GM10266 (cell line): ENCODE data around the gene SYCE1.

Experiments
- DNase-seq: peaks from one replicate; pipeline ENCODE4 v3.0.0; 2012; ENCODE audit errors: extremely low spot score
- TF ChIP-seq, protein P1 (sequence below): IDR thresholded peaks from 2 replicates; pipeline ENCODE4 v1.5.1; 2012; ENCODE audit warnings: mild to moderate bottlenecking, low read depth; ENCODE audit not compliant: control insufficient read depth, insufficient read depth; ENCODE audit errors: missing control alignments

SYCE1 gene

DNA sequence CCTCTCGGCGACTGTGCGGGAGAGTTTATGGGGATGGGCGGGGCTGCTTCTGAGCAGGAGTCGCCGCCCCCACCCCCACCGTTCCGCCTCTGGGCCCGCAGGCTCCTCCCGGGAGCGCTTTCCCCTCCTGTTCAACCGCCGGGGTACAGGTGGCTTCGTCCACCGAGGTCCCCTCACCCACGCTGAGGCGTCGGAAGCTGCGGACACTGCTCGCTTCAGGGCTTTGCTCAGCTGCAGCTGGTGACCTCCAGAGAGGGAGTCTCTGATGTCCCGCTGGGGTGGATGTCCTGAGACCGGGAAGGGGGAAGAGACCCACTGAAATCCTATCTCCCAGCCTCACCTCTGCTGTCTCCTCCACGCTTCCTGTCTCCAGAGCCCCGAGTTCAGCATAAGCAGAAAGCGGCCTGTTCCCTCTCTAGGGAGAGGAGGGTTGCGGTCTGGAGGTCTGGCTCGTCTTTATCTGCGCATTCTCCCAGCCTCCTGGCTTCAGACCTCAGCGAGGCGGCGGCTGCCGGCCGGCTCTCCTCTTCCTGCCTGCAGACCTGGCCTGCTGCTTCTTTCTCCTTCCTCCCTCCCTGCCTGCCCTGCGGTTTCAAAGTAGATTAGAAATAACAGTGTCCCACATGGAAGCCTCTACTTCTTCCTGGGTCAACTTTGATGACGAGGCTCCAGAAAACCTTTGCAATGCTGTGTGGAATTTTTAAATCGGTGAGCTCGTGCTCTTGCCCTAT lies 36.4 kb downstream of the SYCE1 start:
- no peak for DNase-seq
- TF ChIP-seq, protein P1, sequence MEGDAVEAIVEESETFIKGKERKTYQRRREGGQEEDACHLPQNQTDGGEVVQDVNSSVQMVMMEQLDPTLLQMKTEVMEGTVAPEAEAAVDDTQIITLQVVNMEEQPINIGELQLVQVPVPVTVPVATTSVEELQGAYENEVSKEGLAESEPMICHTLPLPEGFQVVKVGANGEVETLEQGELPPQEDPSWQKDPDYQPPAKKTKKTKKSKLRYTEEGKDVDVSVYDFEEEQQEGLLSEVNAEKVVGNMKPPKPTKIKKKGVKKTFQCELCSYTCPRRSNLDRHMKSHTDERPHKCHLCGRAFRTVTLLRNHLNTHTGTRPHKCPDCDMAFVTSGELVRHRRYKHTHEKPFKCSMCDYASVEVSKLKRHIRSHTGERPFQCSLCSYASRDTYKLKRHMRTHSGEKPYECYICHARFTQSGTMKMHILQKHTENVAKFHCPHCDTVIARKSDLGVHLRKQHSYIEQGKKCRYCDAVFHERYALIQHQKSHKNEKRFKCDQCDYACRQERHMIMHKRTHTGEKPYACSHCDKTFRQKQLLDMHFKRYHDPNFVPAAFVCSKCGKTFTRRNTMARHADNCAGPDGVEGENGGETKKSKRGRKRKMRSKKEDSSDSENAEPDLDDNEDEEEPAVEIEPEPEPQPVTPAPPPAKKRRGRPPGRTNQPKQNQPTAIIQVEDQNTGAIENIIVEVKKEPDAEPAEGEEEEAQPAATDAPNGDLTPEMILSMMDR: no peak

DNA sequence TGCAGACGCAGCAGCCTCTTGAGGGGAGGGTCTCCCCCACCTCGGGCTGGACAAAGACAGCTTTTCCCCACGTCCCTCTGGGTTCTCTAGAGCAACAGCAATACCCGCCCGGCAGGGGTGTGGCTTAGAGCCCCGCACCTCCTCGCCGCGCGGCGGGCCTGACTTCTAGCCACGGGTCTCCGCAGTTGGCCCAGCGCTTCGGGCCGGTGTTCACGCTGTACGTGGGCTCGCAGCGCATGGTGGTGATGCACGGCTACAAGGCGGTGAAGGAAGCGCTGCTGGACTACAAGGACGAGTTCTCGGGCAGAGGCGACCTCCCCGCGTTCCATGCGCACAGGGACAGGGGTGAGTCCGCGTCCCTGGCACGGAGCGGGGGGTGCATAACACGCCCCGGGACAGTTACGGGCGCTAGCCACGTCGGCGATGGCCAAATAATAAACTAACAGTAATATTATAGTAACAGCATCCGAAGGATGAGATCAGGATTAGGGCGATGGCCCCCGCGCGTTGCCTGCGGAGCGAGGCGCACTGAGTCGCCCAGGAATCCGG lies 37.0 kb downstream of the SYCE1 start:
- DNase-seq: no peak

DNA sequence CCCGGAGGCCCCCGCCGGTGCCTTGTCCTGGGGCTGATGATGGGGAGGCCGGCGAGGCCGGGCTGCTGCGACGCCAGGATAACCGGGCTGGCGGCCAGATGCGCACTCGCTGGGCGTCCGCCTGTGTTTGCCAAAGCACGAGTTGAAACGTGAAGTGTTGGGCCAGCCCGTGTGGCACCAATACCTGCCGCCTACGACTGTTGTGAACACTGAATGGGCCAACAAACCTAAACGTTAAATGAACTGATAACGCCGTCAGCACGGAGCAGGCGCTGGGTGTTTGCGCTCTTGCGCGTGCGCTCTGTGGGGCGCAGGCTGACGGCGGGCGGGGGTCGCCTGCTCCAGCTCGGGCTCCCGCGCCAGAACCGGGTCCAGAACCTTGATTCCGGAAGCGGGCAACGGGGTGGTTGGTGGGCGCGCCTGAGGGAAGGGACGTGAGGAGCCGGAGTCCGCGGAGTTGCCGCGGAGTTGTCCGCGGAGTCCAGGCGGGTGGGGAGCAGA lies 37.6 kb downstream of the SYCE1 start:
- DNase-seq: no peak
- TF ChIP-seq, protein P1: no peak

More for the DNA sequence above, 37.0 kb downstream of the SYCE1 start:
- TF ChIP-seq, protein P1: no peak

DNA sequence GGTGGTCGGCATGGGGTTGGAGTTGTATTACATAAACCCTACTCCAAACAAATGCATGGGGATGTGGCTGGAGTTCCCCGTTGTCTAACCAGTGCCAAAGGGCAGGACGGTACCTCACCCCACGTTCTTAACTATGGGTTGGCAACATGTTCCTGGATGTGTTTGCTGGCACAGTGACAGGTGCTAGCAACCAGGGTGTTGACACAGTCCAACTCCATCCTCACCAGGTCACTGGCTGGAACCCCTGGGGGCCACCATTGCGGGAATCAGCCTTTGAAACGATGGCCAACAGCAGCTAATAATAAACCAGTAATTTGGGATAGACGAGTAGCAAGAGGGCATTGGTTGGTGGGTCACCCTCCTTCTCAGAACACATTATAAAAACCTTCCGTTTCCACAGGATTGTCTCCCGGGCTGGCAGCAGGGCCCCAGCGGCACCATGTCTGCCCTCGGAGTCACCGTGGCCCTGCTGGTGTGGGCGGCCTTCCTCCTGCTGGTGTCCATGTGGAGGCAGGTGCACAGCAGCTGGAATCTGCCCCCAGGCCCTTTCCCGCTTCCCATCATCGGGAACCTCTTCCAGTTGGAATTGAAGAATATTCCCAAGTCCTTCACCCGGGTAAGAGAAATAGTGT lies 38.3 kb downstream of the SYCE1 start, which contains the start of gene CYP2E1:
Gene CYP2E1, plus strand, starts transcription at position 407 of the 632 bp plus-strand sequence. Its CDS starts 33 bp downstream, at position 440.
- DNase-seq: no peak
- TF ChIP-seq, protein P1: no peak

DNA sequence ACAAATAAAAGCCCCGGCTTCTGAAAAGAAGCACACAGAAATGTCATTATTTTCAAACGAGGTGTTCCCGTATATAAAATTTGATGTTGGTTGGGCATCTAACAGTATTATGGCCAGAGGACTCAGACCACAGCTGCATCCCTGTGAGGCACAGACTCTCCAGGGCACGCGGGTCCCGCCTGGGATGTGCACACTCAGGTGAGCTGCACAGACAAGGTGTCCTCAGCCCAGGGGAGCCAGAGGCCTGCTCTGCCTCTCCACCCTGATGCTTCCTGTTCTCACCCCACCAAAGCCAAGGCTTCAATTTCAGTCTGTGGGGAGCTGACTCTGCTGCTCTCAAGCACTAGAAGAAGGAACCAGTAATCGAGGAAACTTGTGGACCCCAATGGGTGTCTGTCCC lies 39.9 kb downstream of the SYCE1 start:
- TF ChIP-seq, protein P1: no peak
- no peak for DNase-seq

DNA sequence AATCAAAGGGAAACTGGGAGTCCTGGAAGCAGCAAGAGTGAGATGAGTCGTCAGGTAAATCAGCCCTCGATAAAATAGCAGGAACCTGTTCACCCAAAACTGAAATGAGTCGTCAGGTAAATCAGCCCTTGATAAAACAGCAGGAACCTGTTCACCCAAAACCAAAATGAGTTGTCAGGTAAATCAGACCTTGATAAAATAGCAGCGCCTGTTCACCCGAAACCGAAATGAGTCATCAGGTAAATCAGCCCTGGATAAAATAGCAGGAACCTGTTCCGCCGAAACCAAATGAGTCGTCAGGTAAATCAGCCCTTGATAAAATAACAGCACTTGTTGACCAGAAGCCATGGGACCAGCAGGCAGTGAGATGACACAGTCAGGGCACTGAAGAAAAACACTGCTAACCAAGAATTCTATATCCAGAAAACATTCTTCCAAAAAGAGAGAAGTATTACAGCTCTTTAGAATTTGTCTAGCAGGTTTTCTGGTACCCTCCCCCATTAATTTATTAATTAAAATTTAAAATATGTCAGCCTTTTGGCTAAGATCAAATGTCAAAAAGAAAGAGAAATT lies 41.7 kb downstream of the SYCE1 start:
- TF ChIP-seq, protein P1: no peak
- no peak for DNase-seq
